Ecto neural progenitor cell (in vitro differentiated cells): Measurements from ENCODE around the gene EPHB1.
"Not testable (repeated sequence)": the region's sequence is repeated elsewhere in the genome, so short reads cannot be mapped to it uniquely, and the experiment has no call there.

ENCODE experiments used
- DNase-seq: peaks from one replicate; pipeline ENCODE4 v3.0.0-alpha.2; 2018; ENCODE audit warnings: low spot score

EPHB1 gene

DNA sequence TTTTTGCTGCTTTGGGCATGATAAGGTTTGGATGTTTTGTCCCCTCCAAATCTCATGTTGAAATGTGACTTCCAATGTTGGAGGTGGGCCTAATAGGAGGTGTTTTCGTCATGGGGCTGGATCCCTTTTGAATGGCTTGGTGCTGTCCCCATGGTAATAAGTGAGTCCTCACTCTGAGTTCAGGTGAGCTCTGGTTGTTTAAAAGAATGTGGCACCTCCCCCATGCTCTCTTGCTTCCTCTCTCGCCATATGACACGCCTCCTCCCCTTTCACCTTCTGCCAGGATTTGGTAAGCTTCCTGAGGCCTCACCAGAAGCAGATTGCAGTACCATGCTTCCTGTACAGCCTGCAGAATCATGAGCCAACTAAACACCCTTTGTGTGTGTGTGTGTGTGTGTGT, 255.5 kb downstream of the EPHB1 start:
- DNase-seq, result no peak

DNA sequence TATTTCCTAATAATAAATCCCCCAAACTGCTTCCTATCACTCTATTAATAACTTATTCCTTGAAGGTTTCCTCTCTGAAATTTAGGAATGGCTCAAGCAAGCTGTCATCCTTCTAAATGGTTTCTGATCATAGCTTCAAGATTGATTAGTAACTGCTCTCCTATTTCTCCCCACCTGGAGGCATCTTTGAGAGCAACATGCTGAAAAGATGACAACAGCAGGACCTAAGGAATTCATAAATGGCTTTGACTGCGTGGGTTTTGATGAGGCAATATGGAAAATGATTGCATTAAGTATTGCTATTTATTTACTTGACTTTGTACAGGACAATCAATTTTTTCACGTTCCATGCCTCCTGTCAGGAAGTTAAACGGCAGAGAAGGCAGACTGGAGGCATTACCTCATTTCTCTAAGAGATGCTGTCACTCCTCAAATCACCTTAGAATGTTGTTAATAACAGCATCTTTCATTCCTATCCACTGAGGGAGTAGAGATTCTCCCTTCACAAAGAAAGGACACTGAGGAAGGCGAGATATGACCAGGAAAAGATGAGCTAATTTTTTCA, 256.4 kb downstream of the EPHB1 start:
- DNase-seq, result no peak

DNA sequence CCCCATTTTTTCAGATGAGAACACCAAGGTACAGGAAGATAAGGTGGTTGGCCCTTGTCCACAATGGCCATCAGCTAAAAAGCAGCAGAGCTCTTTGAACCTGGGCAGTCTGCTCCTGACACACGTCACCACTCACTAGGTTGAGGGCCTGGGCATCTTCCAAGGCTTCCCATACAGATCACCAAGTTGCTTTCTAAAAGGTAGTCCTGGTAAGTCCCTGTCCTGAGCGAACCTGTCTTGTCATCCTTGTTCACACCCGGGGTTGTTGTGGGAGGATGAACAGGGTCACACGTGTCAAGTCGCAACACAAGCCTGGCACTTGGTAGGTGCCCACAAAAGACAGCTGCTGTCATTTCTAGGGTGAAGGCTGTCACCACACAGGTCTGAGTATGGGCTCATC, 260.4 kb downstream of the EPHB1 start:
- DNase-seq, result no peak

DNA sequence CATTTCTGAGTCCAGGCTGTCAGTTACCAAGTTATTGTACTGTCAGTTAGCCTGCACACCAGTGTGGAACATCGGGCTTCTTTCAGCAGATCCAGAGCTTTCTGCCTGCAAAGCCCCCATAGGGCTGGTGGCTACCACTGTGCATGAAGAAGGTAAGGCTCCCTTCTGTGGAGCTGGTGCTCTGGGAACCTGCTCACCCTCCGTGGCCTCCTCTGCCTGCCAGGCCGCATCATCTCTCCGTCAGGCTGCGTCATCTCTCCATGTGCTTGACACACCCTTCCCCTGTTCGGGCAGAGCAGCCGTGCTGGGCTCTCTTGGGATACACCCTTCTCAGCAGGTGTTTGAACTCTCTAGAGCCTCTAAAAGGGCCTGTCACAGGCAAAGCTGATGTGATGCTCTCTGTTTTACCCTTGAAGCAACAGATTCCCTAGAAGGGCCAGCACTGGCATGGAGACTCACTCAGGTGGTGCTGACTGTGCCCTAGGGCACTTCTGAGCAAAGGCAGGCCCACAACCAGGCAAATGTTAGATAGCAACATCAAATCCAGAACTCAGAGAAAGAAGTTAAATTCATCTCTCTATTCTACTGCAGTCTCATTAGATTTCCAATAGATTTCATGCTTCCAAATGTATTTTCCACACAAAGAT, 261.1 kb downstream of the EPHB1 start:
- no peak for DNase-seq

DNA sequence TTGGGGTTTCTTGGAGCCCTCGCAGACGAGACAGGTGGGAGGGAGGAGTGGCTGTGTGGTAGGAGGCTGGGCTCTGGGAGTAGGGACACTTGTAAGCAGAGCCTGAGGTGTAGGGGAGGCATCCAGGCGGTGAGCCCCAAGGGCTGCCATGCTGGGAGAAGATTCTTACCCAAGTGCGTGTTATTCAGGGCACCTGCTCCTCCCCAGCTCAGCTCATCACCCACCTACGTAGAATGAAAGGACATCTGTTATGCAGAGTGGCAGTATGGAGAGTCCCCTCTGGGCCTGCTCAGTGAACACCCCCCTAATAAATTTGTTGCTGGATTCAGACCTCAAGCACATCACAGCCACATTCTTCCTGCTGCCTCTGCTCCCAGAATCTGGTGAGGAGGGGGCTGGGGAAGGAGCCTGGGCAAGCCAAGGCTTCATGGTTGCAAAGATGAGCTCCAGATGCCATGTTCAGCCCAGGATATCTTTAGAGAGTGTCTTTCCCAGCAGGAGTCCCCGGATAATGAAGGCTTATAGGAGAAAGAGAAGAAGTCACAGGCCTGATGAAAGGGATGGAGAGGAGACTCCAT, 261.8 kb downstream of the EPHB1 start:
- no peak for DNase-seq

DNA sequence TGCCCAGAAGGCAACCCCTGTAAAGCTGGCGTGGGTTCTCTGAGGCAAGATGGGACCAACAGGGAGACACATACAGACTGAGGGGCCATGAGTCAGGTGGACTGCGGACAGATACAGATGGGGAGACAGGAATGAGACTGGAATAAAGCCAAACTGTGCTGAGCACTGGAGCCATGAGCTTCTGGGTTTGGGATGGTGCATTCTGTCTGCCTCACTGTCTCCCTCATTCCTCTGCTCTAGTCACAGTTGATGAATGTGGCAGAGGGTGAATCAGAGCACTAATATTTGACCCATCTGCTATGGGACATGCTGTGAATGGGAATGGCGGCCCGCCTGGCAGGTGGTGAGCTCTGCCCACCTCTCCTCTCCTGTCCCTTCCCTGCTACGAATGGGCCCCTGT, 262.9 kb downstream of the EPHB1 start:
- DNase-seq, result no peak

DNA sequence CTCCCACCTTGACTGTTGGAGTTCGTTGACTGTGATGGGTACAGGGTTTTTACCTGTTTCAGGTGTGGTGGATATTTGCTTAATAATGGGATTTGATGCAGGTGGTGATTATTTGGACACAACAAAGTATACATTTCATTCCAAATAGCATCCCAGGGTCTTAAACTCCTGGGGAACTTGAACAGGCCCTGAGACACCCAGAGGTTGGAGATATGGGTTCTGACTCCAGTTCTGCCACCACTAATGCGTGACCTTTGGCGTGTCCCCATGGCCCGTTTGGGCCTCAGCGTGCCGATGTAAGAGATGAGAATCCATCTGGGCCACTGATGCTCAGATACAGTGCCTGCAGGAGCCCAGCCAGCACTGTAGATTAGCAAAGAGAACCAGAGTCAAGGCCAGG, 264.5 kb downstream of the EPHB1 start:
- no peak for DNase-seq

DNA sequence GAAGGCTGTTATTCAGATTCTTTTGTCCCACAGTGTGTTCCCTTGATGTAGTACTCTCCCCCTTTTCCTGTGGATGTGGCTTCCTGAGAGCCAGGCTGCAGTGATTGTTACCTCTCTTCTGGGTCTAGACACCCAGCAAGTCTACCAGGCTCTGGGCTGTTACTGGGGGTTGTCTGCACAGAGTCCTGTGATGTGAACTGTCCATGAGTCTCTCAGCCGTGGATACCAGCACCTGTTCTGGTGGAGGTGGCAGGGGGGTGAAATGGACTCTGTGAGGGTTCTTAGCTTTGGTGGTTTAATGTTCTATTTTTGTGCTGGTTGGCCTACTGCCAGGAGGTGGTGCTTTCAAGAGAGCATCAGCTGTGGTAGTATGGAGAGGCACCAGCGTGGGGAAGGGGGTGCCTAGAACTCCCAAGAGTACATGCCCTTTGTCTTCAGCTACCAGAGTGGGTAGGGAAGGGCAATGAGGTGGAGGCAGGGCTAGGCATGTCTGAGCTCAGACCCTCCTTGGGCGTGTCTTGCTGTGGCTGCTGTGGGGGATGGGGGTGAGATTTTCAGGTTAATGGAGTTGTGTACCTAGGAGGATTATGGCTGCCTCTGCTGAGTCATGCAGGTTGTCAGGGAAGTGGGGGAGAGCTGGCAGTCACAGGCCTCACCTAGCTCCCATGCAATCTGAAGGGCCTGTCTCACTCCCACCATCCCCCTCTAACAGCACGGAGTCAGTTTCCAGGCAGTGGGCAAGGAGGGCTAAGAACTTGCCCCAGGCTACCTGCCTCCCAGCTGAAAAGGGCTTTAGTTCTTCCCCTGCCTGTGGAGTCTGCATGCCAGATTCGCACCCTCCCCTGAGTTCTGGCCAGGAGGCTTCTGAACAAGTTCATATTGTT, 272.0 kb downstream of the EPHB1 start:
- not testable (repeated sequence) for DNase-seq

DNA sequence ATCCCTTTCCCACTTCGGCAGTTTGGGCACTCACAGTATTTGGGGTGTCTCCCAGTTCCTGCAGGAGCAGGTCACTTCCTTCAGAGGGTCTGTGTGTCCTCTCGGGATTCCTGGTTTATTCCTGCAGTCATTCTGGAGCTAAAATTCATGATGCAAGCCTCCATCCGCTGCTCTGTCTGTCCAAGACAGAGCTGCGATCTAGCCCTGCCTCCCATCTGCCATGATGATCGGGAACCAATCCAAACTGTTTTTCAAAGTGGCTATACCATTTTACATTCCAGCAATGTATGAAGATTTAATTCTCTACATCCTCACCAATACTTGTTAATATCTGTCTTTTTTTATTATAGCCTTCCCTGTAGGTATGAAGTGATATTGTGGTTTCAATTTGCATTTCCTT, 273.0 kb downstream of the EPHB1 start:
- DNase-seq, result no peak

DNA sequence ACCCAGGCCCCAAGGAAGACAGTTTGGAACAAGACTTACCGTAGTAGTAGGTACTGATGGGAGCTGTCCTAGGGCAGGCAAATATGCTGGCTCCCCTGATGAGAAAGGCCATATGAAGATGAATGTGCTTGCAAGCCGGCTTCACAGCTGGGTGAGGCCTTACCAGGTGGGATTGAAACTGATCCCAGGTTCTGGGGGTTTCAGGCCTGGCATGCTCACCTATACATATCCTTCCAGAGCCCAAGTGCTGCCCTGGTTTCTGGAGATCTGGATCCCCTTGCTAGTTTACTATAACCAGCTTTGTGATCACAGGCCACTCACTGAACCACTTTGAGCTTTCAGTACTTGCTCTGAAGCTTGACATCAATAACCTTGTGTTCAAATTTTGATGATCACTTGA, 274.3 kb downstream of the EPHB1 start:
- no peak for DNase-seq

DNA sequence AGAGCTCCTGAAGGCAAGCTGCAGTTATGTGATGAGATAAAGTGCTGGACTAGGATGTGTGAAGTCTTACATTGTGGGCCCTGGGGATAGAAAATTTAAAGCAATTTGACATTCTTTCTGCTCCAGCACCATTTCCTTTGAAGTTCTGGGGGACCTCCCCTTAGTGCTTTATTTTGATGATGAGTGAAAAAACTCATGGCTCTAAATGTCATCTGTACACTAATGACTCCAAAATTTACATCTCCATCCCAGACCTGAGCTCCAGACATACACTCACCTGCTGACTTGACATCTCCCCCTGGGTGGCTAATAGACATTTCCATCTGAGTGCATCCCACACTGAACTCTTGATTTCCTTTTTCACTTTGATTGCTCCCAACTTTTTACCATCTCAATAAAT, 276.4 kb downstream of the EPHB1 start:
- no peak for DNase-seq

DNA sequence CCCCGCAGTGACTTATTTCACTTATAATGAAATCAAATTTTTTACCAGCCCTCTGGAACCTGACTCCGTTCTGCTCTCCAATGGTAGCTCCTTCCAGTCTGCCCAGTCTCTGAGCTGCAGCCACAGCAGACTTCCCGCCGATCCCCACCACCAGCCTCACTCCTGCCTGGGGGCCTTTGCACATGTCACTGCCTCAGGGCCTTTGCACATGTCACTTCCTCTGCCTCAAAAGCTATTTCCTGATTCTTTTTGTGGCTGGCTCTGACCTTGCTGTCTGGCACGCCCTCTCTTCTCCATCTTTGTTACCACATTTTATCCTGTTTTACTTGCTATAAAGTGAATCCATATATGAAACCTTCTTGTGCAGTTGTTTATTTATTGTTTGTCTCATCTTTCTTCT, 277.4 kb downstream of the EPHB1 start:
- DNase-seq, result no peak

DNA sequence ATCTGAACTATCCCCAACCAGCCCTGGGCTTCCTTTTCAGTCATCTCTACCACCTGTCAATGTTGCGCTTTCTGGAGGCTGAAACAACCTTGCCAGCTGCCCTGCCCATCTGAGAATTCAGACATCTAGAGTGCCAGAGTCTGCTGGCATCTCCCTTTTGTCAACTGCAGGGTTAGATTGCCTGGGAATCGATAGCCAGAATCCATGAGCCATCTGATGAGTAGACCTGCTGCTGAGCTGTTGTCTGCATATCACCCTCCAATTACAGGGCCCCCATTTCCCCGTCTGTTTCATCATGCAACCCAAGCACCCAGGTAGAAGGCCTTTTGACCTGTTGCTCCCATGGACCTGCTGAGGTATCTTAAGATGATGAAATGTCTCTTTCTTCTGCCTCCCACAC, 280.1 kb downstream of the EPHB1 start:
- no peak for DNase-seq

DNA sequence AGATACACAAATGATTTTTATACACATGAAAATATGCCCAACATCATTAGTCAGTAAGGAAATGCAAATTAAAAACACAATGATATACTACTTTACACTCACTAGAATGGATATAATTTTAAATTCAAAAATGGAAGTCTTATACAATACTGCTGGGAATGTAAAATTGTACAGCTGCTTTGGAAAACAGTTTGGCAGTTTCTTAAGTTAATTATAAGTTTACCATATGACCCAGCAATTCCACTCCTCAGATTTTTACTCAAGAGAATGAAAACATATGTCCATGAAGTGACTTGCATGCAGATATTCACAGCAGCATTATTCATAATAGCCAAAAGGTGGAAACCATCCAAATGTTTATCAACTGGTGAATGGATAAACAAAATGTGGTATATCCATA, 281.3 kb downstream of the EPHB1 start:
- DNase-seq, result no peak

DNA sequence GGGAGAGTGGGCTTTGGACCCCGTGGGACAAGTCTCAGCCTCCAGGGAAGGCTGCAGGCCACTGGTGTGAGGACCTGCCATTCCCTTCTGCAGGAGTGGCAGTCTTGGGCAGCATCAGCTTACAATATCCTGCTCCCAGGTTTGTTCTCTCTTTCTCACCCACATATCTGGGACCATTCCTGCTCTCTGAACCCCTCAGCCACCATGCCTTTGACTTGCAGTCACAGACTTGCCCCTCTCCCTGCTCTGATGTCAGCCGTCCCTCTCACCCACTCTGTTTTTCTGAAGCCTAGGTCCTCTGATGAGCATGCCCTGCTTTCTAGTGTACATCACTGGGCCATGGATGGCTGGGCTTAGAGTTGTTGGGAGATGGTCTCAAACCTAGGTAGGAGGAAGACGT, 282.1 kb downstream of the EPHB1 start:
- DNase-seq, result peak; percentile 16

DNA sequence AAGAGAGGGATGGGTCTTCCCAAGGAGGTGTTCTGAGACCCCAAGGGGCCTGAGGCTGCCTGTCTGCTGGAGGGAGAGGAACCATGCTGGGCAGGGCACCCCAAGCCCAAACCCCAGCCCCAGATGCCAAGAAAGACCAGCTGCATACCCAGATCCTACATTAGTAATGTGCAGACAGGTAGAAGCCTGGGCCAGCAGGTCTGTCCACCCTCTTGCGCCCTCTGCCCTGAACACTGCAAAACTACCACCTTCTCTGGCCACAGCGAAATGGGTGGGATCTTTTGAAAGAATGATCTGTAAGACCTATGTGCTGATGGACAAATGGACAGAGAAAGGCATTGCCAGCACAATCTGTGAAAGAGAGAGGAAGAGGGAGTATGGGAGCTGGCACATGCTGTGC, 283.2 kb downstream of the EPHB1 start:
- peak; percentile 21 for DNase-seq

DNA sequence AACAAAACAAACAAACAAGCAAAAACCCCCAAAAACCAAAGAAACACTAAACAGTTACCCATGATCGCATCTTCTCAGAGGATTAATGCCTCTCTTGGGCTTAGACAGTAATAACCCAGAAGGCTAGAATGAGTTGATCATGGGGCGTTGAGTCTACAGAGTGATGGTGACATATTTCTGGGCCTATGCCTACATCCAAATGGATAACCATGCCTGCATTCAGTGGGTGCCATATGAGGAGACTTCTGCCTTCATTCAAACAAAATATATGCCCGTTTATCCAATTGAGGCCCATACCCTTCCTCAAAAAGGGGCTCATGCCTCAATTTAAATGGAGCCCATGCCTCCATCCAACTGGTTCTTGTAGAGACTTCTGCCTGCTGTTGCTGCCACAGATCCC, 284.0 kb downstream of the EPHB1 start:
- DNase-seq, result peak; percentile 8

DNA sequence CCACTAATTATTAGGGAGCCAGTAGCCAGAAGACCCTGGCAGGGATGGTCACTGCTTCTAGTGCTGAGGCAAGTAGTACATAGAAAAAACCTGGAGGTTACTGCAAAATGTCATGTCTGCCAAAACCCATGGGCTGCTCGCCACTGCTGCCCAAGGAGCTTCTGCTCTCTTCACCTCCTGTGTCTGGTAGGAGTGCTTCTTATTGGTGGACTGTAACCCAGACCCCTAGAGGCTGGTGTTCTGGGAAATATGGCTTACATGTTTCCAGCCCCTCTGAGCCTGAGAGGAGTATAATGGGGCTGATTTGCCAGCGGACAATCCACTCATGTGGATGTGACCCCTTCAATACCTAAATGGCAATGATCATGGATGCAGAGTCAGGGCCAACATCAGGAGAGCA, 286.4 kb downstream of the EPHB1 start:
- no peak for DNase-seq

DNA sequence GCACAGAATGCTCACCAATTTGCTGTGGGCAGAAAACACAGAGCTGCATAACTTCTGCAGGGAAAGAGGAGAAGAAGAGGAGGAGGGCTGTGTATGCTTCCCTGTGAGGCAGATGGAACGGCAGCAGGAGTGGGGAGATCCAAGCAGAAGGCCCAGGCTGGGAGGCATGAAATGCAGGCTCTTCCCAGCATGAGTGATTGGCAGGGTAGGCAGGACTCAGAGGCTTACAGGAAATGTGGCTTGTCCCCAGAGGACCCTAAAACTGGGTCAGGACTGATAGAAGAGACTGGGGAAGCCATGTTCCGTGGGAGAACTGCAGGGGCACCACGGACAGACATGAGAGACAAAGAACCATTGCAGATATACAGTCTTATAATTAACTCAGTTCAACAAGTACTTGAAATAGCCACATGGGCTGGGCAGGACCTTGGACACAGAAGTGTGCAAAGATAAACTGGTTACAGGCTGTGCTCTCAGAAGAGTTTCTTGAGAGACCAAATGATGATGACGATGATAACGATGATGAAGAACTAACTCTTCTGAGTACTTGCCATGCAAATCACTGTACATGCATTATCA, 286.9 kb downstream of the EPHB1 start:
- DNase-seq, result peak; percentile 24

DNA sequence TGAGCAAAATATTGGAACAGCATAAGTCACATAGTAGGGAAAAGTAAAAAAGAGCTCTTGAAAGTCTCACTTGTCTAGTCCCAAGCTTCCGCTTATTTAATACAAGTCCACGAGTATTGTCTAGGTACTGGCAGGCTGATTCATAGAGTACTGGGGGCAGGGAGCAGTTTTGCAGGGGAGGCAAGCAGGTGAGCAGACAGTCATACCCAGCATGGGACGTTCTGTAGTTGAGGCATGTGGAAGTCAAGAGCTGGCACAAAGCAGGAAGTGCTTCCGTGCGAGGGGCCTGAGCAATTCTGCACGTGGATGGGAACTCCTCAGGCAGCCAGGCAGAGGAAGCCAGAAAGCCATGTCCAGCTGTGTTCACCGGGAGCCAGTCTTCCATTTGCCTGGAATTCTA, 287.6 kb downstream of the EPHB1 start:
- peak; percentile 22 for DNase-seq

DNA sequence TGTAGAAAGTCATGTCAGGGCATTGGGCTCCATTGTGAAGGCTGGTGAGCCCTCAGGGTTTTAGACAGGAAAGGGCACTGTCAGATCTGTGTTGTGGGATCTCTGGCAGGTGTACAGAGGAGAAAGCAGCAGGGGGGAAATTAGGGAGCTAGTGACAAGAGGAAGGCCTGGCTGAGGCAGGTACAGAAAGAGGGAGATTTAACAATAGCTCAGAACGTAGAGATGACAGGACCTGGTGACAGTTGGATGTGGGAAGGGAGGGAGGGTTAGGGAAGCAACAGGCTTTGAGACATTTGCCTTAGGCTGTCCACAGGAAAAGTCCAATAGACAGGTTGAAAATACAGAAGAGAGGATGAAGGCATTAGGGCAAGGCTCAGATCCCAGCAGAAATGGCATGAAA, 288.1 kb downstream of the EPHB1 start:
- no peak for DNase-seq

DNA sequence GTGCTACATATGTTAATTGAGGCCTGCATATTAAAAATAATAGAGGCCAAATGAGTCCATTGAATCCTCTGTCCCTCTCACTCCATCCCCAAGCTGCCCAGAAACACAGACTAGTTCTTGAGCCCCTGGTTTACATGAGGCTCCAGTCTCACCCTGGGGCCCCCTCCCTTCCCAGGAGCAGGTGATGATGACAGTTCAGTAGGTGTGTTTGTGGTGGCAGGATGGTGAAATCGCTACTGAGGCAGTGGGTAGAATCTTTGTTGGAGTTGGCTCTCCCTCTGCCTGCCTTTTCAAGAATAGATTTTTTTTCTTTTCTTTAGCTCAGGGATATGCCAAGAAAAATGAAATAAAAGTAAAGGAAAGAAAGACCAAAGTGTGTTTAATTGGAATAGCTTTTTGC, 288.7 kb downstream of the EPHB1 start:
- DNase-seq, result no peak

DNA sequence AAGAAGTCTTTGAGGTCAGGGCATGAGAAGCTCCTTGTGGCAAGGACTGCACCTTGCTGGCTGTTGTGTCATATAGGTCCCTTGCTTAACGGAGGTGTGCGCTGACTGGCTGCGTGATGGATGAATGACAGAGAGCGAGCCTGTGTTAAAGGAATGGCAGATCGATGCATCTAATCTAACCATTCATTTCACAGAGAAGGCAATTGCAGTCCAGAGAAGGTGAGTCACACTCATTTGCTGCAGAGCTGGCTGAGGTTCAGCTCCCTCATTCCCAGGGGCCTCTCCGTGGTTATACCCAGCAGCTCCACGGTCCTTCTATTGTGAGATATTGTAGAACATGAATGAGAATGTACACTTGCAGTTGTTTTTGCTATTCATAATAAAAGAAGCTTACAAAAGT, 289.3 kb downstream of the EPHB1 start:
- no peak for DNase-seq
